Tibial nerve (tissue), 4 donors: ENCODE results near the gene CEP78.

Experiments
- CTCF ChIP-seq, 5 experiments: fragments of 200-600 bp in 3 of 5; fragments of 450-650 bp in 2 of 5; sonication (generic) in 3 of 5; IDR thresholded peaks; one replicate each; pipeline ENCODE4 v1.5.1; 2016 to 2019; ENCODE audit warnings: antibody characterized with exemption in 5 of 5, mild to moderate bottlenecking in 3 of 5, moderate library complexity in 2 of 5
- EP300 ChIP-seq, 2 donors: sonication (generic); formaldehyde crosslinking; IDR thresholded peaks; one replicate each; pipeline ENCODE4 v1.6.1; 2017; ENCODE audit warnings: antibody characterized with exemption in 2 of 2, mild to moderate bottlenecking in 1 of 2
- POLR2A ChIP-seq, 2 donors: fragments of 450-650 bp; IDR thresholded peaks; one replicate each; pipeline ENCODE4 v1.6.1; 2017; ENCODE audit warnings: antibody characterized with exemption in 2 of 2, mild to moderate bottlenecking in 2 of 2, moderate library complexity in 2 of 2

GRCh38 chr9:78187763-78188484, 48.0 kb upstream of the CEP78 start:
- TF ChIP-seq POLR2A (IDR thresholded peaks at IDR 0.05) (no peak), EP300 (IDR thresholded peaks at IDR 0.05) (no peak), CTCF (IDR thresholded peaks at IDR 0.05) (no peak)
